Left cardiac atrium (tissue), 4 donors: ENCODE data around the gene UVRAG. TPM values are rescaled to one million over a fixed set of nuclear protein-coding genes. Genes with fewer than 3 reads are reported as not detected.

ENCODE experiments used
- ATAC-seq, 2 donors: fragments of 200-7000 bp; cut with Tn5 transposase; one replicate each; pipeline ENCODE4 v1.9.1; 2020; ENCODE audit warnings: mild to moderate bottlenecking in 2 of 2, moderate library complexity in 2 of 2
- DNase-seq: peaks from one replicate; pipeline ENCODE4 v3.0.0-alpha.2; 2020
- intact Hi-C, 2 donors: fragments of 100-400 bp; cut with DNase I; formaldehyde crosslinking; loops; one replicate each; pipeline versions ENCODE4 v1.14.1 to v1.15.1; 2022 to 2023
- total RNA-seq, 2 donors: library from RNA; stranded (reverse); fragmentation: NEBNext Ultra II Directional; extraction: Animal tissue kit (Norgen Biotek cat#: 25700); gene quantifications; one replicate each; pipeline ENCODE4 v1.2.1, GENCODE V29; 2021
- donor health status: DM: no; HTN: yes; CAD: no.
- donor health status: DM: no; HTN: yes; CAD: no; lungs with severe emphysema.
- donor health status: DM: yes; HTN: yes; CAD: no.
- donor health status: Dilated cardiomyopathy.

The UVRAG gene
- total RNA-seq, 2 donors from 2014 or later, result 13.9 to 17.7 TPM

DNA sequence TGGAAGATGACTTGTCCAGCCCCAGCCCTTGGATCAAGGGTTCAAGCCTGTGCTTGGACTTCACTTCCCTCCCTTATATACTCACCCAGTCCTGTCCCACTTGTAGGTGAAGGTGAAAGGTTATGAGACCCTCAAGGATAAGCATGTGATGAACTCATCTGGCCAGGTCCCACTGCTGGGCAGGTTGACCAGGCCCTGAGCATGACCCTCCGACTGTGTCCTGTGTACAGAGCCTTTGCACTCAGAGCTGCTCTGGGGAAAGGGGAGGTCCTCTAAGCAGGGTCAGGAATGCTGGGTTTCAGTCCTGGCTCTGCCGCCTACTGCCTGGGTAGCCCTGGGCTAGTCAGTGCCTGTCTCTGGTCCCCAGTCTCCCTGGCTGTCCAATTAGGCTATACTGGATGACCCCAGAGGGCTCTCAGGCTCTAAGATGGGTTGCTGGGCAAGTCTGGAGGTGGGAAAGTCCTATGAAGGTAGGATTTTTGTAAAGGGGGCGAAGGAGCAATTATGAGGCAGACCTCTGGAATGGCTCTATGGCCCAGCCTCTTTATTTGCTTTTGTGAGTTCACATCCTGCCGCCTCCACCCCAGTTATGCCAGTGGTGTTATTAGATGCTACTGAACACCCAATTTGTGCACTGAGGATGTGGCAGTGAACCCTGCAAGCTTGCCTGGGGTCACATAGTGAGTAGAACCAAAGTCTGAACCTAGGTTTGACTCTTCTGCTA, 32.3 kb upstream of the UVRAG start:
- DNase-seq (no peak), ATAC-seq (no peak)
- intact Hi-C loops, result no loop called here

GRCh38 chr11:75783416-75784084, 31.5 kb upstream of the UVRAG start:
- intact Hi-C loops, result no loop called here
- no peak for ATAC-seq
- DNase-seq, result no peak

GRCh38 chr11:75784085-75784478, 30.9 kb upstream of the UVRAG start:
- DNase-seq, result no peak
- ATAC-seq, result no peak
- intact Hi-C loops, result no loop called here

DNA sequence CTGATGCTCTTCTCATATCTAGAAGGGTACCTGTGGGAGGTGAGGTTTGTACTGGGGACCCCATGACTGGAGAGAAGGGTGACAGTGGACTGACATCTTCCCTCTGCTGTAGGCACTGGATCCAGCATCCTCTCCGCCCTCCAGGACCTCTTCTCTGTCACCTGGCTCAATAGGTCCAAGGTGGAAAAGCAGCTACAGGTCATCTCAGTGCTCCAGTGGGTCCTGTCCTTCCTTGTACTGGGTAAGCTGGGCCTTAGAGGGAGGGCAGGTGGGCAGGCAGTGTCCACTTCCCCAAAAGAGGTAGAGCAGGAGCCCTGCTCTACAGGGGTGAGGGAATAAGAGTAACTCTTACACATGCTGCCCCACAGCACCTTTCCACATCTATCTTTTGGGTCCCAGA, 30.5 kb upstream of the UVRAG start:
- no peak for ATAC-seq
- DNase-seq, result no peak
- intact Hi-C loops, result no loop called here

GRCh38 chr11:75785187-75785586, 29.8 kb upstream of the UVRAG start:
- intact Hi-C loops, result no loop called here
- no peak for DNase-seq
- ATAC-seq, result no peak

- no peak for DNase-seq
- intact Hi-C loops, result no loop called here
- ATAC-seq, result no peak
Measured at GRCh38 chr11:75786101-75786736, 28.8 kb upstream of the UVRAG start.

- ATAC-seq (no peak), DNase-seq (no peak)
- intact Hi-C loops, result no loop called here
Measured at GRCh38 chr11:75789521-75789920, 25.5 kb upstream of the UVRAG start.

DNA sequence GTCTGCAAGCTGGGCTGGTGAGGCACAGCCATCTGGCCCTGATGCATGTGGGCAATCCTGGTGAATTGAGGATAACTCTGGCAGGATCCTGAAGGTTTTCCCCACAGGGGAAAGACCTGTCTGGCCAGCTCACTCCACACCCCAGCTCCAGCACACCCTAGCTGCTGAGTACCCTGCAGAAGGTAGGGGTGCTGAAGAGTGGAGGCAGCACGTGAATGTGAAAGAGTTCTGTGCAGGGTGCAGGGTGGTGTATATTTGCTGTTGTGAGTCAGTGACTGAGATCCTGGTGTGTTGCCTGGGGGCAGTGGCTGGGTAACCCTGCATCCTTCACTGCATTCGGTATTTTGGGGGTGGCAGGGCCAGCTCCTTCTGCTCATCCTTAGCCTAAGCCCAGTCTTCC, 24.0 kb upstream of the UVRAG start:
- no peak for DNase-seq
- intact Hi-C loops, result loop anchor here in 1 of 2 donors (10.0 kb wide), 1 partner anchor 524 kb away; no protein-coding TSS in a partner anchor
- no peak for ATAC-seq

- no peak for DNase-seq
- intact Hi-C loops, result loop anchor here in 1 of 2 donors (10.0 kb wide), 1 partner anchor 523 kb away; no protein-coding TSS in a partner anchor
- ATAC-seq, result no peak
Measured at GRCh38 chr11:75792127-75792731, 22.8 kb upstream of the UVRAG start.

DNA sequence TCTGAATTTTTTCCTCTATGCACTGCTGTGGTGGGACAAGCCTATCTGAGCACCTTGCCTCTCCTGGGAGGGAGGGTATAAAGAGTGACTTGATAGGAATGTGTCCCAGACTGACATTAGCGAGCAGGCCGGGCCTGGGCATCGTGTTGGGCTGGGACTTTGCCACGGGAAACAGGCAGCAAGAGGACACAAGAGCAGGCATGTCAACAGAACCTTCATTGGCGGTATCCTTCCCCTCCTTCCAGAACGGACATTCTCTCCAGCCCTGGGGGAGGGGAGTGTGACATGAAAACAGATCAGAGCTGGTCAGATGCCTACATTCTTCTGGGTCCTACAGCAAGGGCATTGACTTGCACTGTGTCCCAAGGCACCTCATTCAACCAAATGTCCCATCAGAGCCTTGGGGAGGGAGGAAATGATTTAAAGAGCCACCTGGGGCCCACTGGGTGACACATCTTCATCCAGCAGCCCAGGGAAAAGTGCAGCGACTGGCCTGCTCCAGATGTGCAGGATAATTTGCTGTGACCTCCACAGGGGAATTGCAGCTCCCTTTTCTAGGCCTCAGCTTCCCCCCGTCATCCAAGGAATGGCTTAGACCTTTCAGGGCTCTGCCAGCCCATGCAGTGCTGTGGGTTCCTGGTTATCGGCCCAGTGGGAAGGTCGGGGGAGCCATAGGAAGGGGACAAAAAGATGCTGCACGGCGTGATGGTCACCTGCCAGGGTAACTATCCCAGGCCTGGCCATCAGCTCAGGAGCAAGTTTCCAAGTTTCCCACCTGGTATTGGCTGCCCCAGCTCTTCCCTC, 21.8 kb upstream of the UVRAG start:
- ATAC-seq (peak; percentile 7 to 29), DNase-seq (no peak)
- intact Hi-C loops, result loop anchor here in 1 of 2 donors (10.0 kb wide), 1 partner anchor 522 kb away; no protein-coding TSS in a partner anchor

DNA sequence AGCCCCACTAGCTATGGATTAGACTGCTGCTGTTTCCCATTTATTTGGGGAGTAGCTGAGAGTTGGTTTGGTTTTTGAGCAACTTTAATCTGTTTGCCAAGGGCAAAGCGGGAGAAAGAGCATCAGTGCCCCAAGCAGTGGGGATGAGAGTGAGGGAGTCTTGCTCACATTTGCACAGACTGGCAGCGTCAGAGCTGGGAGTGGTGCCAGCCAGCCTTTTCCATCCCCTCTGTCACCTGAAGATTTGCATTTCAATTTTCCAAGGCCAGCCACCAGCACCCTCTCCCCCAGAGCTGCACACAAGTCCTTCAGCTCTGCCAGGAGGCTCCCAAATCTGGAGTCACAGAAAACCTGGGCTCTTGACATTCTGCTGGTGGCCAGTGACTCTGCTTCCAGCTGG, 21.0 kb upstream of the UVRAG start:
- no peak for ATAC-seq
- intact Hi-C loops, result loop anchor here in 1 of 2 donors (10.0 kb wide), 1 partner anchor 521 kb away; no protein-coding TSS in a partner anchor
- DNase-seq, result no peak

DNA sequence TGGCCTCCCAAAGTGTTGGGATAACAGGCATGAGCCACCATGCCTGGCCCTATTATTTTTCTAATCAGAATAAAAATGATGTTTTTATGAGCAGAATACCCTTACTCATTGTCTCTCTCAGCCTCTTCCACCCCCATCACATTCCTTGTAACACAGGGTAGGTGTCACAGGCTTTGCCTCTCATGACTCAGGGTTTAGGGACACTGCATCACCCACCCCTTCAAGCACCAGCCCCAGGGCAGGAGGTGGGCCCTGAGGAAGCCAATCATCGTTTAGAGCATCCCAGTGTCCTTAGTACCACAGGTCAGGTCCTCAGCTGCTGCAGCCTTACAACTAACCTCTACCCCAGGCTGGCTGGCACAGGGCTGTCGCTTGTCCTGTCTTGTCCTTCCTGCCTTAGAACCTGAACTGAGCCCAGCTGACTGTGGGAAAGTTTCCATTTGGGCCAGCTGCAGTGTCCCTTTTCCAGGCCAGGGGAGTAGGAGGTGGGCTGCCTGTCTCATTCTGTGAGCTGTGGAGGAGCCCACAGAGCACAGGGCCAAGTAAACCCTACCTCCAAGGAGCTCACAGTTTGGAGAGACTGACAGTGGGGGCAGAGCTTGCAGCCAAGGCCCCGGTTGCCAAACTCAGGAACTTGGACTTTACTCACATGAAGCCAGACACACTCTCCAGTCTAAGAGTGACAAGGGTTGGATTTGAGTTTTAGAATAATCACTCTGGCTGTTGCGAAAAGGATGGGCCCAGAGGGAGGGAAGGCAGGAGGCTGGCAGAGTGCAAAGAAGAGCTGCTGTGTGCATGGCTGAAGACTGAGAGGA, 19.5 kb upstream of the UVRAG start:
- ATAC-seq (no peak), DNase-seq (no peak)

GRCh38 chr11:75796091-75796435, 18.9 kb upstream of the UVRAG start:
- DNase-seq, result no peak
- intact Hi-C loops, result loop anchor here in 1 of 2 donors (10.0 kb wide), 1 partner anchor 519 kb away; no protein-coding TSS in a partner anchor
- no peak for ATAC-seq

More for the DNA sequence above, 19.5 kb upstream of the UVRAG start:
- intact Hi-C loops, result loop anchor here in 1 of 2 donors (10.0 kb wide), 1 partner anchor 519 kb away; no protein-coding TSS in a partner anchor

DNA sequence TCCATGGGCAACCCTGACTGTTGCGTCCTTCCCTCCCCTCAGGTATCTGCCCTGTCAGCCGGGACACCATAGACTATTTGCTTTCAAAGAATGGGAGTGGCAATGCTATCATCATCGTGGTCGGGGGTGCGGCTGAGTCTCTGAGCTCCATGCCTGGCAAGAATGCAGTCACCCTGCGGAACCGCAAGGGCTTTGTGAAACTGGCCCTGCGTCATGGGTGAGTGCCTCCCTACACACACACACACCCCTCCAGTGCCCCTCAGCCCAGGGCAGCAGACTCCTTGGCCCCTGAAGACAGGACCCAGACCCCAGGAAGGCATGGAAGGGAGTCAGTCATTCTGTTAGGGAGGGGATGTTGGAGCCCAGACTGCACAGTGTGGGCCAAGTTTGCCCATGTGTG, 17.9 kb upstream of the UVRAG start:
- intact Hi-C loops, result loop anchor here in 1 of 2 donors (10.0 kb wide), 1 partner anchor 518 kb away; no protein-coding TSS in a partner anchor
- DNase-seq (no peak), ATAC-seq (no peak)

- no peak for ATAC-seq
- intact Hi-C loops, result loop anchor here in 1 of 2 donors (10.0 kb wide), 1 partner anchor 517 kb away; no protein-coding TSS in a partner anchor
- DNase-seq, result no peak
Measured at GRCh38 chr11:75797792-75798191, 17.2 kb upstream of the UVRAG start.

- intact Hi-C loops, result loop anchor here in 1 of 2 donors (5.0 kb wide), 1 partner anchor 67 kb away; no protein-coding TSS in a partner anchor
- DNase-seq (no peak), ATAC-seq (no peak)
Measured at GRCh38 chr11:75800136-75800675, 14.8 kb upstream of the UVRAG start.

- intact Hi-C loops, result loop anchor here in 1 of 2 donors (5.0 kb wide), 1 partner anchor 66 kb away; no protein-coding TSS in a partner anchor
- DNase-seq (no peak), ATAC-seq (no peak)
Measured at GRCh38 chr11:75800728-75801361, 14.2 kb upstream of the UVRAG start.
